ENCODE results near the gene CRYBB2. TPM values are rescaled to one million over a fixed set of nuclear protein-coding genes. Genes with fewer than 3 reads are reported as not detected.
A peak's percentile ranks its signal among the peaks of the same experiment; 100 is the strongest.
"Not testable (repeated sequence)": the region's sequence is repeated elsewhere in the genome, so short reads cannot be mapped to it uniquely, and the experiment has no call there.

Gene CRYBB2
- total RNA-seq, 1 experiment from 2014 or later = not detected

GRCh38 chr22:25199731-25200520, 19.5 kb upstream of the CRYBB2 start, which contains the start of gene CRYBB3:
TSS of gene CRYBB3 (plus strand) at chr22:25199858. CDS start at chr22:25201397, 1,539 bp downstream.
- DNase-seq (ENCODE audit: low read depth) = no peak

DNA sequence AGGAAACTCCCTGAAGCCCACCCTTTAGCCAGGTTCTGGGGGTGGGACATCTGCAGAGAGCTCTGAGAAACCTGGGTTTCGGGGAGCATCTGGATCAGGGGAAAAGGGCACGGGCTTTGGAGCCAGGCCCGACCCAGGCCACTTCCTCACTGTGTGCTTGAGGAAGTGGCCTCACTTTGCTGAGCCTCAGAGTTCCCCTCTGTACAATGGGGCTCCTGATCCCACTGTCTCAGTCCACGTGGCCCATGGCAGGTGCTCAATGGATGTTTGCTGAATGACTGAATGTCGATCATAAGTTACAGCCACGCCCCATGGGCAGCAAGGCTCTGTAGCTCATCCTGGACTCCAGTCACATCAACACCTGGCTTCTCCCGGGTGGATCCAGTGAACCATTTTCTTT, 18.5 kb upstream of the CRYBB2 start:
- DNase-seq (ENCODE audit: low read depth) = no peak

DNA sequence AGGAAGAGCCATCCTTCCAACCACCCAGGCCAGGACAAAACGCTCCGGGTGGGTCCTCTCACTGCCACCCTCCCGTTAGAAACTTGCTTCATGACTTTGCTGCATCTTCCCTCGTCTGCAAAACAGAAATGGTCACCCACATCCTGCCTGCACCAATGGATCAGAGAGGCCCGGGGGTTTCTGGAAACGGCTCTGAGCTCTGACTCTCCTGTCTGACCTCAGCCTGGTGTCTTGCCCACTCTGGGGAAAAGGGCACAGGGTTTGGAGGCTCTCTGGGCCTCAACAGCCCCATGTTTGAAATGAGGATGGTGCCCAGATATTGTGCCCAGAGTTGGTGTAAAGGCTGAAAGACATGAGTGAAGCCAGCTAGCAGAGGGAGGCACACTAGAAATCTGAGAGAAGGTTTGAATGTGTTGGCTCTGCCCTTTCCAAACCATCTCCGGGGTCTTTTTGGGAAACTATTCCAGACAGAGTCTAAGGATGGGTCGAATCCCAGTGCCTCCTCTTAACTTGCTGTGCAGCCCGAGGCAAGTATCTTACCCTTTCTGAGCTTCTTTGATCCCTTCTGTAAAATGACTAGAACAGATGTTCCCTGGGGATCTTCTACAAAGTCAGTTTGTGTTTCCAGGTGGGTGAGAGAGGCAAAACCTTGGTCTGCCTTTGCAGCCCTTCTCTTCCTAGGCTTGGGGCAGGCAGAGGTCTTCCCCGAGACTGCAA, 17.7 kb upstream of the CRYBB2 start:
- no peak for DNase-seq (ENCODE audit: low read depth)

GRCh38 chr22:25202290-25202921, 17.0 kb upstream of the CRYBB2 start:
- DNase-seq (ENCODE audit: low read depth) = peak; percentile 45

DNA sequence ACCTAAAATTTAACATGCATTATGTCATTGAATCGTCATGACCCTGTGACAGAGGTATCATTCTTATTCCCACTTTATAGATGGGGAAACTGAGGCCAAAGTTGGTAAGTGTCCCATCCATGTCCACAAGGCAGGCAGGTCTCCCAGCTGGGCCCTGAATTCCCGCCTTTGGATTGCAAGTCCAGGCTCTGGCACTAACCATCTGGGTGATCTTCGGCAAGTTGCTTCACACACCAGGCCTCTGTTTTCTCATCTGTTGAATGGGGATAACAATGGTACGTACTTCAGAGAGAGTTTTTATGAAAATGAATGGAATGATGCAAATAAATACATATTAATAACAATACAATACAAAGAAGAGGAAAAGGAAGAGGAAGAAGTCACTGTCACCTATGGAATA, 16.4 kb upstream of the CRYBB2 start:
- no peak for DNase-seq (ENCODE audit: low read depth)

DNA sequence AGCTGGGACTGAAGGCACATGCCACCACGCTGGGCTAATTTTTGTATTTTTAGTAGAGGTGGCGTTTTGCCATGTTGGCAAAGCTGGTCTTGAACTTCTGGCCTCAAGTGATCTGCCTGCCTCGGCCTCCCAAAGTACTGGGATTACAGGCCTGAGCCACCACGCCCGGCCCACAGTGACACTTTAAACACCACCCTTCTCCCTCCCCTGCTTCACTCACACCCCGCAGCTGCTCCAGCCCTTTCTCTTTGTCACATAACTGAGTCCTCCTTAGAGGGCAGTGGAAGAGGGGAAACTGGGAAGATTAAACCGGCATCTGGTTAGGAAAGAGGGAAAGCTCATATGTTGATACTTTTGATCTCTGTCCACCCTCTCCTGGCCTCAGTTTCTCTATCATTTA, 14.9 kb upstream of the CRYBB2 start:
- not testable (repeated sequence) for DNase-seq (ENCODE audit: low read depth)

DNA sequence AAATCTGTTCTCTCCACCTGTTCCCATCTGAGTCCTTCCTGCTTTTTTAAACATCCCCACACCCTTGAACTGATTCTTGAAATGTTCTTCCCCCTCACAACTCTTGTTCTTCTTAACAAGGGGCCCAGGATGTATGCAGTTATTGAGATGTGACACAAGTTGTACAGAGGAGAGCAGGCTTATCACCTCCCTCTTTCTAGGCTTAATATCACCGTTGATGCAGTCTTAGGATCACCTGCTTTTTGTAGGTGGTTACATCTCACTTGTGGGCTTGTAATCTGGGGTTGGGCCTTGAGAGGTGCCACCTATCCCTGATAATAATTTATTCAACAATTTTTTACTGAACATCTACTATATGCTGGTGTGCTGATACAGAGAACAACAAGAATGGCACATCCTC, 13.6 kb upstream of the CRYBB2 start:
- no peak for DNase-seq (ENCODE audit: low read depth)

- DNase-seq (ENCODE audit: low read depth) = no peak
Measured at GRCh38 chr22:25206998-25207397, 12.4 kb upstream of the CRYBB2 start.

GRCh38 chr22:25207553-25208157, 11.8 kb upstream of the CRYBB2 start:
- no peak for DNase-seq (ENCODE audit: low read depth)

- DNase-seq (ENCODE audit: low read depth) = no peak
Measured at GRCh38 chr22:25208328-25208727, 11.1 kb upstream of the CRYBB2 start.

- DNase-seq (ENCODE audit: low read depth) = no peak
Measured at GRCh38 chr22:25208743-25209505, 10.5 kb upstream of the CRYBB2 start.

DNA sequence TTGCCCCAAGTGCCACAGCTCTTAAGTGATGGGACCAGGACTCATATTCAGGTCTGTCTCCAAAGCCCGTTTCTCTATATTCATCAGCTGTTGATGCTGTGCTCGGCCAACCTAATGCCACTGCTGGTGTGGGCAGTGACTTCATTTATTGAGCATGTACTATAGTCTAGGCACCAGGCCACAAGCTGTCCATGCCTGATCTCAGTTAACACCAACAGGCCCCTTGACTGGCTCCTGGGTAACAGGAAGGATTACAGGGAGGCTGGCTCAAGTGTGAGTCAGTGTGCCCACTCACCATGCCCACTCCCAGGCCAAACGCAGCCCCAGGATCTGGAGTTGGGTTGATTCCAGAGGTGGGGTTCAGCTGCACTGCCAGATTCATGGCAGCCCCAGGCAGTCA, 8.6 kb upstream of the CRYBB2 start:
- peak; percentile 53 for DNase-seq (ENCODE audit: low read depth)

GRCh38 chr22:25212337-25212736, 7.1 kb upstream of the CRYBB2 start:
- DNase-seq (ENCODE audit: low read depth) = no peak

- no peak for DNase-seq (ENCODE audit: low read depth)
Measured at GRCh38 chr22:25213221-25213620, 6.2 kb upstream of the CRYBB2 start.

GRCh38 chr22:25216230-25216629, 3.2 kb upstream of the CRYBB2 start:
- DNase-seq (ENCODE audit: low read depth) = no peak

- DNase-seq (ENCODE audit: low read depth) = no peak
Measured at GRCh38 chr22:25219948-25220442, 556 bp downstream of the CRYBB2 start.

DNA sequence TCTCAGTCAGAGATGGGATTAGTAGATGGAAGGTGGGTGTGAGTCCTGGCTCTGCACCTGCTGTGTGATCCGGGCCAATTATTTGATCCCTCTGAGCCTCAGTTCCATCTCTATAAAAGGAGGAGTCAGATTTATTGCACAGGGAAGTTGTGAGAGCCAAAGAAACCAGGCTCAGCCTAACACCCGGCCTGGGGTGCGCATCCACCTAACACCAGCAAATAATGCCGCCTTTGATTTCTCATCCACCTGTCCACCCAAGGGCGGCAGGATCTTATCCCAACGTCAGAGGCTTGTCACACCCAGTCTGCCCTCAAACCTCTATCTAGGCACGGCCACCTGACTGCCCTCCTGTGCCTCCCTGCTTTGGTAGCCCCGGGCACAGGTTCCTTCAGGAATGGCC, 2.4 kb downstream of the CRYBB2 start:
- no peak for DNase-seq (ENCODE audit: low read depth)

DNA sequence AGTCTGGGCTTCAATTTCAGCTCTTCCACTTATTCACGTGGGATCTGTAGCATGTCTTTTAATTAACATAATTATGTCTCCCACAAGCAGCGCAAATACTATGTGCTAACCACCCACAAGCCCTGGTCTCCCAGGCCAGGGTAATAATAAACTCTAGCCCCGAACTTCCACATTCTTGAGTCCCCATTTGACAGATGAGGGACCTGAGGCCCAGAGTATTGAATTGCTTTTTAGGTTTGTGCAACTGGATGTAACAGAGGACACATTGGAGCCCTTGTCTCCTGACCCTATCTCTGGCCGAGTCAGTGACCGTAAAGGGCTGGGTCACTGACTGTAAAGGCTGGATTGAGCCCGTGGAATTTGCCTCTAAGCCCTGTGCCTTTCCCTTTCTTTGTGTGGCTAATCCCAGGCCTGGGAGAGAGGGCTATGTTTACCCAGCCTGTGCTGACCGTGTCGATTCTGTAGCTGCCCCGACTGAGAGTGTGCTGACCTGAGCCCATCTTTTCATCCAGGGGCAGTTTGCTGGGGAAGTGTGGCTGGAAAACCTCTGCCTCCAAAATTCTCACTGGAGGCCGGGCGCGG, 3.9 kb downstream of the CRYBB2 start:
- DNase-seq (ENCODE audit: low read depth) = no peak

DNA sequence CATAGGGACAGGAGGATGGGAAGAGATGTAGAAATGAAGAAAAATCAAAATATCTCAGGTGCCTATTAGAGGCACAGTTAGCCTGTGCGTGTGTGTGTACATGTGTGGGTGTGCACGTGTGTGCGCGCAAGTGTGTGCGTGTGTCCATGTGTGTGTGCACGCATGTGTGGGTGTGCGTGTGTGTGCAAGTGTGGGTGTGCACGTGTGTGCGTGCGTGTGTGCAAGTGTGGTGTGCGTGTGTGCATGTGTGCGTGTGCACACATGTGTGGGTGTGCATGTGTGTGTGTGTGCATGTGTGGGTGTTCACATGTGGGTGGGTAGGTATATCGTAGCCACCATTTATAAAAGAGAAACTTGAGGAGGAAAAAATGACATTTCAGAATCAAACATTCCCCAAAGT, 9.4 kb downstream of the CRYBB2 start:
- no peak for DNase-seq (ENCODE audit: low read depth)

DNA sequence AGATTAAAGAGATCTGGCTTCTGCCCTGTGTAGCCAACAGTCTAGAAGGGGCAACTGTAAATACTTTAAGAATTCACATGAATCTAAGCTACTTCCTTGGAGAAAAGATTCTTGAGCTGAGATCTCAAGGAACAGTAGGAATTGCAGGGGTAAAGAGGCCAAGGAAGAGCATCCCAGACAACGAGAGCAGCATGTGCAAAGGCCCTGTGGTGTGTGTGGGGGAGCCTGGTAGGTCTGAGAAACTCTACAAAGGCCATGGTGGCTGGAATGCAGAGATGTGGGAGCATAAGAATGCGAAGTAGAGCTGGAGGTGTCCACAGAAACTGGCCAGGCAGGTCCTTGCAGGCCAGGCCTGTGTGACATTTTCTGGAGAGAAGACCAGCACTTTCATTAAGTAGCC, 11.3 kb downstream of the CRYBB2 start:
- not testable (repeated sequence) for DNase-seq (ENCODE audit: low read depth)

DNA sequence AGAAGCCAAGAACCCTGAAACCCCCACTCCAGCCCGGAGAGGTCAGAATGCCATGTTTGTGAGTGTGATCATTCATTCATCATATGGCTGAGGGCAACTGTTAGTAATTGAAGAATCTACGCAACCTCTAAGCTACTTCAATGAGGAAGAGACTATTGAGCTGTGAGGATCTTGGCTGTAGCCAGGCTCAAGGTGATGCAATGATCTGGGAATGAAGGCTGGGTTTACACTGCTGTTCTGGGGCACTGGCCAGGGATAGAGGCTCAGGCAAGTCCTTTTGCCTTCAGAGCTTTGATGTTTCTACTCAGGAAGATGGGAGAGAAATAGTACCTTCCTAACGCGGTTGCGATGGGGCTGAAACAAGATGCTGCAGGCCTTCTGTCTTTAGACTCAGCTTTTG, 12.9 kb downstream of the CRYBB2 start:
- DNase-seq (ENCODE audit: low read depth) = no peak

All from RPMI7951 (cell line).